Stimulated activated CD8-positive, alpha-beta memory T cell treated with anti-CD3 and anti-CD28 coated beads, Interleukin-4, amount 100 ng/mL, for 4 hours (primary cell): ENCODE data around the gene LRRC9.
"Not testable (repeated sequence)": the region's sequence is repeated elsewhere in the genome, so short reads cannot be mapped to it uniquely, and the experiment has no call there.

Experiments used
- DNase-seq, 2 donors: peaks; one replicate each; pipeline ENCODE4 v3.0.0-alpha.2; 2020; ENCODE audit warnings: low read depth in 2 of 2, low spot score in 1 of 2

The LRRC9 gene

DNA sequence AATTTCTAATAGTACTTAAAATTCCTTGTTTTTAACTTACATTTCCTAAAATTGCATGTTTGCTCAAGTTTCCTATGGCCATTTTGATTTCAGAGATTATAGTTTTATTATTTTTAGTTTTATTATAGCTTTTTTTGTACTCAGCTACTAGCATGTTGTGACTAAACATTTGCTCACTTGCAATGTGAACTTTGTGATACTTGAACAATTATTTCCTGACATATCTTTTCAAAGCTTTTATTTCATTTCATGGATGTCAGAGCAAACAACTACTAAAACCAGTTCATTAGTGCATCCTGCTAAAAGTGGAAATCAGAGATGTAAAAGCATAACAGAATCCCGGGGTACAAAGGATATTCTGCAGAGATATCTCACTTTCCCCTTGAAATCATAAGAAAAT lies 138.1 kb downstream of the LRRC9 start:
- no peak for DNase-seq

GRCh38 chr14:60061371-60061770 lies 141.4 kb downstream of the LRRC9 start:
- DNase-seq: no peak

GRCh38 chr14:60064491-60065072 lies 144.6 kb downstream of the LRRC9 start:
- no peak for DNase-seq

DNA sequence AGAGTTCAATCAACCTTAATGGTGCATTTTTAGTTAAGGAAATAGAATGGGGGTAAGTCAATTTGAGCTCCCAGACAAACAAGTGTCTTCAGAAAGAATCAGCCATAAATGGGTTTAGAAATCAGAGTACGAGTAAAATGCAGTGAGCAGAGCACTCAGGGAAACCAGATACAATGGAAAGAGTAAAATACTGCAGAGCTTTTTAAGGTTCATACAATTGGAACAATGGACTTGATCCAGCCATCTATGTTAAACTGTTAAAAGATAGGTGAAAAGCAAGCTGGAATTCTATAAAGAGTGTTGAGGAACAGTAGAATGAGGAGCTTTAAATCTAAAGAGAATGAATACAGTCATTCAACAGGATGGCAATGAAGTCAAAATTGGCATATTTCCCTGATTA lies 147.9 kb downstream of the LRRC9 start:
- no peak for DNase-seq

DNA sequence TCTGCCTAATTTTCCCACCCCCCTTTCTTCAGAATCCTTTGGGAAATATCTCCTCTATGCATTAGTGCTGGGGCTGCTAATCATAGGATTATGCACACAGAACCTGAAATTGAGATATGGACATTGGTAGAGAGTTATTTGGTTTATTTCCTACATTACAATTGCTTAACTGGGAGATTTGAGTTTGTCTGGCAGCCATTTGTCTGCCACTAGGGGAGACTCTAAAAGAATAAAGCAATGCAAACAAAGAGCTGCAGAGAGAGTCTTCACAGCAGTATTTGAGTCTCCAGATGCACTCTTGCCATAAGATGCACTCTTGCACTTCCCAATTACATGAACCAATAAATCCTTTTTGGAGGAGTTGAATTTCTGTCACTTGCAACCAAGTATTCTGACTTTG lies 159.8 kb downstream of the LRRC9 start:
- no peak for DNase-seq

DNA sequence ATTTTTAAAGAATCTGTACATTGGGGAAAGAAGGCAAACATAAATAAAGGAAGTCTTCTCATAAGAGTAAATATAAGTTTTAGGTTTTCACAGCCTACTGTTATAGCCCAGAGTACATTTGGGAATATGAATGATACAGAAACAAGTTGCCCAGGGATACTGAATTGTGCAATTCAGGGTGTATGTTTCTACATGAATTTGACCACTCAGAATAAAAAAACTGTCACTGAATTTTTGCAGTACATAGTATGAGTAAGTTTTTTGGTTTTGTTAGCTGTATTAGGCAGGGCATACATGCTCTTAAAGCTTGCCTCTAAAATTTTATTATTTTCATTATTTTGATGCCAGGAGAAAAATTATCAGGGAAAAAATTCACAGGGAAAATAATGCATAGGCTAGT lies 165.1 kb downstream of the LRRC9 start:
- no peak for DNase-seq

- DNase-seq: no peak
Observed at GRCh38 chr14:60085693-60086092, 165.7 kb downstream of the LRRC9 start.

DNA sequence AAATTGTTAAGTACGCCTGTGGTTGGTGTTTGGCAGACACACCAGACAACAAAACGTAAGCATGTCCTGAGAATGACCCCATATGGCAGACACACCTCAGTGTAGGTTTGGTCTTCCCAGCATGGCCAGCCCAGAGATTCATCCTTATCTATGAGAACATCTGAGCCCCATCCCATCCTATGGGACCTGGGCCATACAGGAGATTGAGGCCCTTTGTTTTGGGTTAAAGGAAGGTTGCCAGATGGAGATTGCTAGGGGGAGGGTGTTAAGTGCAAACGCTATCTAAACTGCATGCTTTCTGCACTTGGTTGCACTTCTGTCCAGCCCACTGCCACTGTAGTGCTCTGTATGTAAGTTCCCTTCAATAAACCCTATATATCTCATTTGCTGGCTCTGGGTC lies 167.7 kb downstream of the LRRC9 start:
- DNase-seq: no peak

GRCh38 chr14:60089221-60089620 lies 169.3 kb downstream of the LRRC9 start:
- no peak for DNase-seq

GRCh38 chr14:60090864-60091519 lies 171.0 kb downstream of the LRRC9 start:
- no peak for DNase-seq

- DNase-seq: peak; percentile 84 to 88
Observed at GRCh38 chr14:60091550-60092525, 171.9 kb downstream of the LRRC9 start, which contains the start of gene PCNX4. Gene PCNX4 (plus strand): TSS chr14:60091923. CDS start chr14:60107639, 15,716 bp downstream.

DNA sequence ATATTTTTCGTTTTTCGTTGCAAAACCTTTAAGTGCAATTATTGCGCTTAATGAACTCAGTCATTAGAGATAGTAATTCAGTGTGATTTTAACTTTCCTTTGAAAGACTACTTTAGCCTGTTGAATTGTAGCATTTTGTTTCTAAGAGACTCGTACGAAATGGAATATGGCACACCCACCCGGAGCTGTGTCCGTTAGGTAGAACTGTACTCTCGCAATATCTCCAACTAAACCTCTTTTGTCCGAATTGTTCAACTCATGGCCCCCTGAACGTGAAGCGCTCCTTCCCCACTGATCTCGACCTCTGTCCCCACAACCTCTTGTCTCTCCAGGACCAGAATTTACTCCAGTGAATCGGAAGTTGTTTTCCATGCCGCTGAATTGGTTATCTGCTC lies 172.6 kb downstream of the LRRC9 start:
- no peak for DNase-seq

- no peak for DNase-seq
Observed at GRCh38 chr14:60093080-60093479, 173.1 kb downstream of the LRRC9 start.

- no peak for DNase-seq
Observed at GRCh38 chr14:60093606-60094005, 173.7 kb downstream of the LRRC9 start.

- DNase-seq: no peak
Observed at GRCh38 chr14:60094306-60094897, 174.5 kb downstream of the LRRC9 start.

DNA sequence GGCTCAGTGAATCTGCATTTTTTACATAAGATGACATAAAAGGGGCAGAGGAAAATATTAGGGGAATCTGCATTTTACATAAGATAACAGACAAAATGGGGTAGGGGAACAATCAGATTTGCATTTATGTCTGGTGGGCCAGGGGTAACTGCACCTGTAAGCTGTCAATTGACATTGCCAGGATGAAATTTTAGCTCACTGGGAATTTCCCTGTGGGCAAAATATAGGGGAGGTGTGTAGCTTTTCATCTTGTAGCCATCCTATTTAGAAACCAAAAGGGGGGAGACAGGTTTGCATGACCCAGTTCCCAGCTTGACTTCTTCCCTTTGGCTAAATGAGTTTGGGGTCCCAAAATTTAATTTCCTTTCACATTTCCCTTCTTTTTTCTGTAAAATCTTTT lies 175.3 kb downstream of the LRRC9 start:
- DNase-seq: no peak

GRCh38 chr14:60095781-60096450 lies 176.0 kb downstream of the LRRC9 start:
- no peak for DNase-seq

DNA sequence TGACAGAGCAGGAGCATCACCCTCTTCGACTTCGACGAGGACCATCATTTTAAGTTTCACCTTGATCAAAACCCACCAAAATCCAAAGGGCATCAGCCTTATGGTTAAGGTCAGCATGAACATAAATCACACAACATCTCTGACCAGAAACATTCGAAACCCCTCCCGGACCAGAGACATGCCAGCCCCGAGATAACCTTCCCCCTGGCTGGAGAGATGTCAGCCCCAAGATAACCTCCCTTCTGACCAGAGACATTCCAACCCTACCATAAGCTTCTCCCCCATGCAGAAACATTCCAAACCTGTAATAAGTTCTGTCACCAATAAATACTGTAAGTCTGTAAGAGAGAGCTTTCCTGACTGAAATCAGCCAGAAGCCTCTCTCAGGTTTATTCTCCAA lies 178.0 kb downstream of the LRRC9 start:
- no peak for DNase-seq

DNA sequence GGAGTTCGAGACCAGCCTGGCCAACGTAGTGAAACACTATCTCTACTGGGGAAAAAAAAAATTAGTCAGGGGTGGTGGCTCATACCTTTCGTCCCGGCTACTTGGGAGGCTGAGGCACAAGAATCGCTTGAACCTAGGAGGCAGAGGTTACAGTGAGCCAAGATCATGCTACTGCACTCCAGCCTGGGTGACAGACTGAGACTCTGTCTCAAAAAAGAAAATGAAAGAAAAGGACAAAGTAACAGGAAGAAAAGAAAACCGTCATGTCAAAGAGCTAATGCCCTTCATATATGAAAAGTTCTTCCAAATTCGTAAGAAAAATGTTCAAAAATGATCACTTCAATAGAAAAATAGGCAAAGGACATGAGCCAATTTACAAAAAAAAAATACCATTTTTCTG lies 179.9 kb downstream of the LRRC9 start:
- DNase-seq: not testable (repeated sequence)

- no peak for DNase-seq
Observed at GRCh38 chr14:60101786-60102185, 181.8 kb downstream of the LRRC9 start.

DNA sequence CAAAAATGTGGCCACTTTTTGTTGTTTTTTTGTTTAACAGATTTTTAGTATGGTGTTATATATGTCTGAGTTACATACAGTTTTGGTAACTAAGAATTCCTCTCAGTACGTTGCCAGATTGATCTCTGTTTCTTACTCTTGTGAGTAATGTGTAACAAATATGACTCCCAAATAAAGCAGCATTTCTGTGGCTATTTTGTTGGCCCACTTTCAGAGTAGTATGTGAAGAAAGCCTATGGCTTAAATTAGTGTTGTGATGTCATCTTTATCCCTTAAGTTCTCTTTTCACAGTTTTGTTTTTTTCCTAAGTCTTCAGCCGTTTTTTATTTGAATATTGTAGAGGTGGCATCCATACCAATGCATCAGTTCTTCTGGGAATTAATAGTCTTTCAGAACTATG lies 182.4 kb downstream of the LRRC9 start:
- DNase-seq: no peak
